GM12874 (cell line): ENCODE results near the gene TRPC4AP.

Source experiments
- TF ChIP-seq, protein P1 (sequence below): IDR thresholded peaks from 2 replicates; pipeline ENCODE4 v1.5.1; 2011; ENCODE audit warnings: low read depth, mild to moderate bottlenecking, control low read depth, low read length, moderate library complexity; ENCODE audit not compliant: insufficient read depth

The TRPC4AP gene

GRCh38 chr20:34996243-34997028, 96.2 kb downstream of the TRPC4AP start:
- TF ChIP-seq, protein P1, sequence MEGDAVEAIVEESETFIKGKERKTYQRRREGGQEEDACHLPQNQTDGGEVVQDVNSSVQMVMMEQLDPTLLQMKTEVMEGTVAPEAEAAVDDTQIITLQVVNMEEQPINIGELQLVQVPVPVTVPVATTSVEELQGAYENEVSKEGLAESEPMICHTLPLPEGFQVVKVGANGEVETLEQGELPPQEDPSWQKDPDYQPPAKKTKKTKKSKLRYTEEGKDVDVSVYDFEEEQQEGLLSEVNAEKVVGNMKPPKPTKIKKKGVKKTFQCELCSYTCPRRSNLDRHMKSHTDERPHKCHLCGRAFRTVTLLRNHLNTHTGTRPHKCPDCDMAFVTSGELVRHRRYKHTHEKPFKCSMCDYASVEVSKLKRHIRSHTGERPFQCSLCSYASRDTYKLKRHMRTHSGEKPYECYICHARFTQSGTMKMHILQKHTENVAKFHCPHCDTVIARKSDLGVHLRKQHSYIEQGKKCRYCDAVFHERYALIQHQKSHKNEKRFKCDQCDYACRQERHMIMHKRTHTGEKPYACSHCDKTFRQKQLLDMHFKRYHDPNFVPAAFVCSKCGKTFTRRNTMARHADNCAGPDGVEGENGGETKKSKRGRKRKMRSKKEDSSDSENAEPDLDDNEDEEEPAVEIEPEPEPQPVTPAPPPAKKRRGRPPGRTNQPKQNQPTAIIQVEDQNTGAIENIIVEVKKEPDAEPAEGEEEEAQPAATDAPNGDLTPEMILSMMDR = no peak

GRCh38 chr20:34995696-34996095, 96.9 kb downstream of the TRPC4AP start:
- TF ChIP-seq, protein P1 = no peak

DNA sequence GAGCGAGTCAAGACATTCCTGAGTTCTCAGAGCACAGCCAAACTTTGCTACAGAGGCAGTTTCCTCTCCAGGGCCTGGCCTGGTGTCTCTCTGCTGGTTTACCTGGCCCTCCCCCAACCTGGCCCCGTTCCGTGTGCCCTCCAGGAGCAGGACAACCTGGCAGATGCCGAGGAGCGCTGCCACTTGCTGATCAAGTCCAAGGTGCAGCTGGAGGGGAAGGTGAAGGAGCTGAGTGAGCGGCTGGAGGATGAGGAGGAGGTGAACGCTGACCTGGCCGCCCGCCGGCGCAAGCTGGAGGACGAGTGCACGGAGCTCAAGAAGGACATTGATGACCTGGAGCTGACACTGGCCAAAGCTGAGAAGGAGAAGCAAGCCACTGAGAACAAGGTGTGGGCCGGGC, 97.4 kb downstream of the TRPC4AP start:
- TF ChIP-seq, protein P1 = no peak

- TF ChIP-seq, protein P1 = no peak
Observed at GRCh38 chr20:34994509-34995131, 98.0 kb downstream of the TRPC4AP start.

DNA sequence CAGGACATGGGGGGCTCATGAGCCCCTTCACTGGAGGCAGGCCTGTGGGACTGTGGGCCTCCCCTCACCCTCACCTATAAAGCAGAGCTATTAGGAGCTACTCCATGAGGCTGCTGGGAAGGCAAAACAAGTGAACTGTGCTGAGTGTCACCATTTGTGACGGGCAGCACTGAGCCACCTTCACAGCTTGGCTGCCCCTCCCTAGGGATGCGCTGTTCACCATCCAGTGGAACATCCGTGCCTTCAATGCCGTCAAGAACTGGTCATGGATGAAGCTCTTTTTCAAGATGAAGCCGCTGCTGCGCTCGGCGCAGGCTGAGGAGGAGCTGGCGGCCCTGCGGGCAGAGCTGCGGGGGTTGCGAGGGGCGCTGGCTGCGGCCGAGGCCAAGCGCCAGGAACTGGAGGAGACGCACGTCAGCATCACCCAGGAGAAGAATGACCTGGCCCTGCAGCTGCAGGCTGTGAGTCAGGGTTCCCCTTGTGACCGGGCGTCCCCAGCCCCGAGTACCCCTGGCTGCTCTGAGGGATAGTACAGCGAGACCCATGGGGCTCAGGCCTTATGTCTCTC, 98.6 kb downstream of the TRPC4AP start:
- TF ChIP-seq, protein P1 = no peak

DNA sequence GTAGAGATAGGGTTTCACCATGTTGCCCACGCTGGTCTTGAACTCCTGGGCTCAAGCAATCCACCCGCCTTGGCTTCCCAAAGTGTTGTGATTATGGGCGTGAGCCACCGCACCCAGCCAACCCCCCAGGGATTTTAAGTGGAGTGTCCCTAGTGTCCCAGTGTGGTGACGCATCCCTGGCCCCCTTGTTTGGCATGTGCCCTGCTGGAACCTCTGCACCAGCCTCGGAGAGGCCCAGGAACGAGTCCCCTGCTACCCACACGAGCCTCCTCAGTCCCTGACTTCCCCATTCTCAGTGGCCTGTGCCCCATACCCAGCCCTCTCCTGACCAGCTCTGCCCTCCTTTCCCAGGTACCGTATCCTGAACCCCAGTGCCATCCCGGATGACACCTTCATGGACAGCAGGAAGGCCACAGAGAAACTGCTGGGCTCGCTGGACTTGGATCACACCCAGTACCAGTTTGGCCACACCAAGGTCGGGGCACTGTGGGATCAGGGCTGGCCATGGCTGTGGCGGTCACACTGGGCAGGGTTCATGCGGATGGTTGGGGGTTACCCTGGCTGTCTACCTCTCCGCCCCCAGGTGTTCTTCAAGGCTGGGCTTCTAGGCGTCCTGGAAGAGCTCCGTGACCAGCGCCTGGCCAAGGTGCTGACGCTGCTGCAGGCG, 99.7 kb downstream of the TRPC4AP start:
- TF ChIP-seq, protein P1 = no peak

DNA sequence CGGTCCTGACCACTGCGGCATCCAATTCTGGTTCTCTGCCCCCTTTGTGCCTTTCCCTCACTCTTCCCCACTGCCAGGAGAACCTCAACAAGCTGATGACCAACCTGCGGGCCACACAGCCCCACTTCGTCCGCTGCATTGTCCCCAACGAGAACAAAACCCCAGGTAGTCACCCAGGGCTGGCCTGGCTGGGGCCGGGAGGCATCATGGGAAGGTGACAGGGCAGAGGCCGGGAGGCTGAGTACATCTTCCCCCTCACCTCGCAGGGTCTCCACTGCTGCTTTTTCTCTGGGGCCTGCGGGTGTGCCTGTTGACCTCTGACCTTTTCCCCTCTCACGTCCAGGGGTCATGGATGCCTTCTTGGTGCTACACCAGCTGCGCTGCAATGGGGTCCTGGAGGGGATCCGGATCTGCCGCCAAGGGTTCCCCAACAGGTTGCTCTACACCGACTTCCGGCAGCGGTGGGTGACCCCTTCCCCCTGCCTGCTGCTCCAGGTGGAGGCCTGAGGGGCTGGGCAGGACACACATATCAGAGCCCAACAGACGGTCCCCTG, 101.9 kb downstream of the TRPC4AP start:
- TF ChIP-seq, protein P1 = no peak
